HEK293T (cell line): Measurements from ENCODE around the gene SLC6A7.

ENCODE experiments used
- CTCF ChIA-PET: fragments of 350-600 bp; formaldehyde crosslinking; extraction: SDS; loops from one replicate; lab custom pipeline; 2021; ENCODE audit warnings: antibody characterized with exemption, inconsistent platforms; lab: Yijun Ruan, JAX
- POLR2A ChIA-PET: fragments of 350-600 bp; formaldehyde crosslinking; extraction: SDS; loops from one replicate; lab custom pipeline; 2020; ENCODE audit warnings: antibody characterized with exemption, inconsistent platforms; lab: Yijun Ruan, JAX
- DNase-seq: peaks from one replicate; pipeline ENCODE4 v3.0.0; 2012; ENCODE audit warnings: mixed read lengths; ENCODE audit errors: extremely low spot score
- ARNT ChIP-seq: fragments of 450-650 bp; IDR thresholded peaks from 2 replicates; pipeline ENCODE4 v1.6.1; 2017; ENCODE audit warnings: mild to moderate bottlenecking
- BHLHE40 ChIP-seq: fragments of 450-650 bp; IDR thresholded peaks from 2 replicates; pipeline ENCODE4 v1.6.1; 2016; ENCODE audit warnings: mild to moderate bottlenecking, moderate library complexity, borderline replicate concordance
- CTBP1 ChIP-seq: fragments of 450-650 bp; IDR thresholded peaks from 2 replicates; pipeline ENCODE4 v1.6.1; 2016; ENCODE audit warnings: borderline replicate concordance
- ELF4 ChIP-seq: fragments of 450-650 bp; IDR thresholded peaks from 2 replicates; pipeline ENCODE4 v1.6.1; 2017; ENCODE audit warnings: antibody characterized with exemption
- FOXA1 ChIP-seq: fragments of 450-650 bp; IDR thresholded peaks from 2 replicates; pipeline ENCODE4 v1.6.1; 2016; ENCODE audit warnings: mild to moderate bottlenecking
- FOXK2 ChIP-seq: fragments of 450-650 bp; IDR thresholded peaks from 2 replicates; pipeline ENCODE4 v1.6.1; 2016; ENCODE audit warnings: mild to moderate bottlenecking
- FOXM1 ChIP-seq: fragments of 450-650 bp; IDR thresholded peaks from 2 replicates; pipeline ENCODE4 v1.6.1; 2017; ENCODE audit warnings: mild to moderate bottlenecking, borderline replicate concordance
- HDGF ChIP-seq: fragments of 450-650 bp; IDR thresholded peaks from 2 replicates; pipeline ENCODE4 v1.6.1; 2017; ENCODE audit warnings: antibody characterized with exemption, borderline replicate concordance
- L3MBTL2 ChIP-seq: fragments of 450-650 bp; conservative IDR thresholded peaks from 2 replicates; pipeline ENCODE4 v1.6.1; 2016; ENCODE audit warnings: mild to moderate bottlenecking
- LEF1 ChIP-seq: fragments of 450-650 bp; IDR thresholded peaks from 2 replicates; pipeline ENCODE4 v1.6.1; 2017; ENCODE audit warnings: mild to moderate bottlenecking, borderline replicate concordance
- NFRKB ChIP-seq: fragments of 450-650 bp; IDR thresholded peaks from 2 replicates; pipeline ENCODE4 v1.6.1; 2016; ENCODE audit warnings: mild to moderate bottlenecking, moderate library complexity
- SP1 ChIP-seq: fragments of 450-650 bp; IDR thresholded peaks from 2 replicates; pipeline ENCODE4 v1.6.1; 2017
- SUZ12 ChIP-seq: fragments of 450-650 bp; IDR thresholded peaks from 2 replicates; pipeline ENCODE4 v1.6.1; 2016; ENCODE audit warnings: mild to moderate bottlenecking
- TARDBP ChIP-seq: fragments of 450-650 bp; IDR thresholded peaks from 2 replicates; pipeline ENCODE4 v1.6.1; 2016
- ZNF384 ChIP-seq: fragments of 450-650 bp; IDR thresholded peaks from 2 replicates; pipeline ENCODE4 v1.6.1; 2016
- TF ChIP-seq, protein P1 (sequence below): fragments of 450-650 bp; IDR thresholded peaks from 2 replicates; pipeline ENCODE4 v1.6.1; 2016

Gene SLC6A7

DNA sequence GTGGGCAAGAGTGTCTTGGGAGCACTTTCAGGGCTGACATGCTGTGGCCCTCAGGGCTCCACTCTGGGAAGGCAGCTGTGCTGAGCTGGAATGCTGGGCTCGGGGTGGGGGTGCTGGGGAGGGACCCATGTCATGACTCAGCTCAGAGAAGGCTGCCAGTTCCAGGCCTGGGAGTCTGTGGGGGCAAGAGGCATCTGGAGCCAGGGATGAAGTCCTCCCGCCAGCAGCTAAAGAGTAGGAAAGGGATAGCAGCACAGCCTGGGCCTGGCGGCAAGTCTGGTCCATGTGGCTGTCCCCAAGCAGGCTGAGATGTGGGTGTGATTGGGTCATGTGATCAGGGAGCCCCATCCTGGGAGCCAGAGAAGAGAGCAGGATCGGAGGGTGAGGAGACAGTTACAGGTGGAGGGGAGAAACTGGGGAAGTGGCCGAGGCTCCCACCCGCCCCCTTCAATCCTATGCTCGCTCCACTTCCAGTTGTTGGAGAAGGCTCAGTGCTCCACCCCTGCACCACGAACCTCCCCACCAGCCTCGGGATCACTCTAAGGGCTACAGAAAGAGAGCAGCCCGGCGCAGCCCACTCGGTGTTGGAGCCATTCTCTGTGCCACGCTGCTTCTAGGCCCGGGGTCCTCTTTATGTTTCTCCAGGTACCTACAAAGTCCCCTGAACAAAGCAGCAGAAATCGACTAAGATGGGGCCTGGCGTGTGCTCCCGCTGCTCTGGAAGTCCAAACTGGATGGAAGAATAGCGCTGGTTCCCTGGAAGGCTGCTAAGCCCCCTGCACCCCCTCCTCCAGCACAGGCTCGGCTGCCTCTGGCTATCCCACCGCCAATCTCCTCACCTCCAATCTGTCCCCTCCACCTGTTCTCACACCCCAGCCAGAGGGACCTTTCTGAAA lies 46.3 kb upstream of the SLC6A7 start:
- no peak for DNase-seq
- ChIA-PET CTCF (no interaction called here), POLR2A (no interaction called here)
- TF ChIP-seq CTBP1 = no peak
- no peak for TF ChIP-seq SP1
- no peak for TF ChIP-seq L3MBTL2
- TF ChIP-seq ARNT = no peak
- no peak for TF ChIP-seq FOXM1
- no peak for TF ChIP-seq BHLHE40
- TF ChIP-seq SUZ12 = no peak
- no peak for TF ChIP-seq HDGF
- TF ChIP-seq FOXK2 = no peak
- TF ChIP-seq, protein P1, sequence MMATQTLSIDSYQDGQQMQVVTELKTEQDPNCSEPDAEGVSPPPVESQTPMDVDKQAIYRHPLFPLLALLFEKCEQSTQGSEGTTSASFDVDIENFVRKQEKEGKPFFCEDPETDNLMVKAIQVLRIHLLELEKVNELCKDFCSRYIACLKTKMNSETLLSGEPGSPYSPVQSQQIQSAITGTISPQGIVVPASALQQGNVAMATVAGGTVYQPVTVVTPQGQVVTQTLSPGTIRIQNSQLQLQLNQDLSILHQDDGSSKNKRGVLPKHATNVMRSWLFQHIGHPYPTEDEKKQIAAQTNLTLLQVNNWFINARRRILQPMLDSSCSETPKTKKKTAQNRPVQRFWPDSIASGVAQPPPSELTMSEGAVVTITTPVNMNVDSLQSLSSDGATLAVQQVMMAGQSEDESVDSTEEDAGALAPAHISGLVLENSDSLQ = no peak
- no peak for TF ChIP-seq FOXA1
- no peak for TF ChIP-seq NFRKB
- no peak for TF ChIP-seq ZNF384

DNA sequence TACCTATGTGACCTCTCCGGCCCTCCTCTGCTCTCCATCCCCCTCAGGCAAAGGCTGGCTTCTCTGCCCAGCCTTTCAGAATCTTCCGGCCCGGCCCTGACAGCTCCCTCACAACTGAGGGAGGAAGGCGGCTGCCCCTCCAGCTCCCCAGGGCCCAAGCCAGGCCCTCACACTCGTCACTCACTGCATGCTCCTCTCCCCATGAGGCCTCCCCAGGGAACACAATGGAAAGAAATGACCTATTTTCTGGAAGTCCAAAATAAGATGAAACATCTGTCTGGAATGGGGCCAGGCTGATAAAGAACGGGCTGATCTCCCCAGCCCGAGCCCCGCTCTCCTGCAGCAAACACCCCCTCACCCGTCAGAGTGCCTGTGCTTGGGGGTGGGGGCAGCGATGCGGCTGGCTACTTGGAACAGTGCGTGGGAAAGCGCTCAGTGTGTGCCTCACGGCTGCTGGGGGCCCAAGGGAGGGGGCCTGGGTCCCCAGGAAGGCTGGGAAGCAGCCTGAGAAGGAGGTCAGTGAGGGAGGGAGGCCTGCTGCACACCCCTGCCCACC lies 45.5 kb upstream of the SLC6A7 start:
- ChIA-PET CTCF (no interaction called here), POLR2A (no interaction called here)
- DNase-seq = no peak
- TF ChIP-seq FOXK2 (no peak), BHLHE40 (no peak), NFRKB (no peak)
- TF ChIP-seq, protein P1 = no peak

DNA sequence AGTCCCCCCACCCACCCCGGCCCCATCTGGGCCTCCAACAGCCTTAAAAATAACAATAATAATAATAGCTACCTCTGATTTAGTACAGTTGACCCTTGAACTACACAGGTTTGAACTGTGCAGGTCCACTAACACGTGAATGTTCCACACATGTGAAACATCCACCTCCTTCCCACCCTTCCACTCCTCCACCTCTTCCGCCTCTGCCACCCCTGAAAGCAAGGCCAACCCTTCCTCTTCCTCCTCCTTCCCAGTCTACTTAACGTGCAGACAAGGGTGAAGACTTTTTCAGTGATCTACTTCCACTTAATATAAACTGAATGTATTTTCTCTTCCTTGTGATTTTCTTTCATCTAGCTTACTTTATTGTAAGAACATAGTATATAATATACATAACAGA lies 45.0 kb upstream of the SLC6A7 start:
- TF ChIP-seq ZNF384 (no peak), FOXA1 (no peak), ELF4 (no peak), BHLHE40 (no peak), CTBP1 (no peak), FOXM1 (no peak)
- CTCF ChIA-PET = interaction anchor here (1.0 kb wide), 1 partner anchor 17 kb away, joined by 4 read pairs; no protein-coding TSS in a partner anchor
- DNase-seq = no peak
- POLR2A ChIA-PET = no interaction called here

DNA sequence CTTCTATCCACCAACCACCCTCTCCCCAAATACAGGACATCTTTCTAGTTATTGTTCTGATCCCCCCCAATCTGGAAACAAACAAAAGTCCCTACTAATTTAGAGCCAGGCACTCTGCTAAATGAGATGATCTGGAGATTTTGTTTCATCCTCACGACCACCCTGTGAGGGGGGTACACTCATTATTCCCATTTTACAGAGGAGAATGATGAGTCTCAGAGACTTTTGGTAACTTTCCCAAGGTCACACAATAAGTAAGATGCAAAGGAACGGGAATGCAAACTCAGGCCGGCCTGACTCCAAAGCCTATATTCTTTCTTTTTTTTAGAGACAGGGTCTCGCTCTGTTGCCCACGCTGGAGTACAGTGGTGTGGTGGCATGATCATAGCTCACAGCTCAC lies 43.6 kb upstream of the SLC6A7 start:
- ChIA-PET CTCF (no interaction called here), POLR2A (no interaction called here)
- no peak for TF ChIP-seq L3MBTL2
- no peak for TF ChIP-seq SP1
- no peak for DNase-seq

DNA sequence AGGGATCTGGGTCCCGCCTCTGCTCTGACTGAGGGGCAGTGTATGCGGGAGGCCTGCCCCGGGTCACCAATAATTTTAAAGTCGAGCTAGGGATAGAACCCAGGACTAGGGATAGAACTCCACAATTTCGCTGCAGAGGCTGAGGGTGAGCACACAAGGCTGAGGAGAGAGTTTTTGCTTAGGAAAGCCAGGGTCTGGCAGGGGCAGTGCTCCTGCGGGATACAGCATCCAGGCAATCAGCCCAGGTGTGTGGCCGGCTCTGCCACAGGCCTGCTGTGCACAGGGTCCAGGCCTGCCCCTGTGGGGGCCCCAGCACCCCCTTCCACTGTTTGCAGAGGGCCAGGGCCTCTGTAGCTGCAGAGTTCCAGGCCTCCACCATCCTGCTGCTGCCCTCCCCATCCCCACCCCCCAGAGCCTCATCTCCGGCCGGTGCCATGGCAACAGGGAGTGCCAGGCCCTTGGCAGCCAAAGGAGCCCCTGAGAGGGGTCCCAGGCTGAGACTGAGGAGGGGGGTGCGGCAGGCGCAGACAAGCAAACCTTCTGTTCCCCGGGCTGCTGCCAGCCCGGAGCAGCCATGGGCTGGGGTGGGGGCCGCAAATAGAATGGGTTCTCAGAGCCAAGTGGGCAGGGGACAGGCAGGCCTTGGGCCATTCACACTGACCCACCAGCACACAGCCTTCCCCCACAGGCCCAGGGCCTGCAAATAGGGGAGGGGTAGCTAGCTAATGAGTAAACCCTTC lies 42.8 kb upstream of the SLC6A7 start:
- POLR2A ChIA-PET = no interaction called here
- no peak for DNase-seq

DNA sequence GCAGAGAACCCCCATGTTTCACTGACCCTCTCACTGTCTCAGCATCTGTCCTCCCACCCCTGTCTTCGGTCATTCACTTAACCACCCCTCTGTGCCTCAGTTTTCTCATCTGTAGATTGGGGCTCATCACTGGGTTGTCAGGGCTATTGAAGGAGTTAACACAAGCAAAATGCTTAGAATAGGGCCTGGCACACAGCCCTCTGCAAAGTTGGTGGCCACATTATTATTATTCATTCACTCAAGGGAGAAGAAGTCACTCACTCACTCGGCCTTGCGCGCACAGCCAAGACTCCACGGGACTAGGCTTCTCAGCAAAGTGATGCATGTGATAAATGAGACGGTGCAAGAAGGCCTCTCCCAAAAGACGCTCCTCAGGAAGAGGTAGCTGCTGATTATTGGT lies 42.2 kb upstream of the SLC6A7 start:
- no peak for TF ChIP-seq BHLHE40
- TF ChIP-seq ZNF384 = no peak
- TF ChIP-seq FOXK2 = no peak
- TF ChIP-seq HDGF = no peak
- no peak for TF ChIP-seq SP1
- TF ChIP-seq LEF1 = no peak
- no peak for TF ChIP-seq FOXA1
- TF ChIP-seq FOXM1 = no peak
- no peak for TF ChIP-seq TARDBP
- TF ChIP-seq SUZ12 = no peak
- TF ChIP-seq, protein P1 = no peak
- TF ChIP-seq ARNT = no peak
- TF ChIP-seq L3MBTL2 = no peak
- no peak for TF ChIP-seq CTBP1
- TF ChIP-seq NFRKB = no peak
- no peak for TF ChIP-seq ELF4
- POLR2A ChIA-PET = no interaction called here
- CTCF ChIA-PET = interaction anchor here (1.9 kb wide), 1 partner anchor 15 kb away, joined by 5 read pairs; no protein-coding TSS in a partner anchor
- no peak for DNase-seq

More for the DNA sequence above, 42.8 kb upstream of the SLC6A7 start:
- TF ChIP-seq BHLHE40 = no peak
- CTCF ChIA-PET = interaction anchor here (1.9 kb wide), 1 partner anchor 15 kb away, joined by 5 read pairs; no protein-coding TSS in a partner anchor
